H7 (cell line): Measurements from ENCODE around the gene KCNF1. TPM values are rescaled to one million over a fixed set of nuclear protein-coding genes. Genes with fewer than 3 reads are reported as not detected.
"Not testable (repeated sequence)": the region's sequence is repeated elsewhere in the genome, so short reads cannot be mapped to it uniquely, and the experiment has no call there.

Experiments
- DNase-seq: peaks from one replicate; pipeline ENCODE4 v3.0.0; 2012
- H3K27me3 ChIP-seq: 2 replicates; pipeline ENCODE4 v1.6.0; 2011; ENCODE audit warnings: mild to moderate bottlenecking, low read length; ENCODE audit not compliant: control insufficient read depth, insufficient read depth
- H3K36me3 ChIP-seq: replicated peaks from 2 replicates; pipeline ENCODE4 v1.5.1; 2011; ENCODE audit warnings: low read length; ENCODE audit not compliant: control insufficient read depth, insufficient read depth
- H3K4me3 ChIP-seq: 2 replicates; pipeline ENCODE4 v1.5.1; 2011; ENCODE audit warnings: low read depth, mild to moderate bottlenecking, control low read depth, low read length, moderate library complexity; ENCODE audit not compliant: insufficient read depth
- total RNA-seq: library from RNA; depleted of rRNA; stranded (reverse); fragments of >200 nt; shearing (Covaris generic); gene quantifications from 2 replicates; pipeline ENCODE4 v1.2.3, GENCODE V29; 2014

Gene KCNF1
- total RNA-seq, 1 experiment from 2014 or later, result 5.4 TPM

- H3K36me3 ChIP-seq, result no peaks in the 10 kb centered on the region
- no peaks in the 10 kb centered on the region for H3K27me3 ChIP-seq
- no peak for DNase-seq
- no peak overlapping the region for H3K4me3 ChIP-seq
These were observed 35.3 kb downstream of the KCNF1 start for GRCh38 chr2:10947005-10947440.

- no peaks in the 10 kb centered on the region for H3K36me3 ChIP-seq
- no peaks in the 10 kb centered on the region for H3K27me3 ChIP-seq
- H3K4me3 ChIP-seq, result no peak overlapping the region
- DNase-seq, result no peak
These were observed 35.9 kb downstream of the KCNF1 start for GRCh38 chr2:10947446-10948187.

GRCh38 chr2:10948188-10948564, 36.4 kb downstream of the KCNF1 start:
- Histone ChIP-seq H3K4me3 (no peak overlapping the region), H3K36me3 (no peaks in the 10 kb centered on the region), H3K27me3 (no peaks in the 10 kb centered on the region)
- DNase-seq, result no peak

GRCh38 chr2:10948606-10949230, 37.0 kb downstream of the KCNF1 start:
- DNase-seq, result no peak
- H3K4me3 ChIP-seq, result no peak overlapping the region
- no peaks in the 10 kb centered on the region for H3K36me3 ChIP-seq
- H3K27me3 ChIP-seq, result no peaks in the 10 kb centered on the region

GRCh38 chr2:10949835-10950234, 38.1 kb downstream of the KCNF1 start:
- H3K36me3 ChIP-seq, result no peaks in the 10 kb centered on the region
- H3K27me3 ChIP-seq, result no peaks in the 10 kb centered on the region
- H3K4me3 ChIP-seq, result no peak overlapping the region
- no peak for DNase-seq

GRCh38 chr2:10951558-10952414, 40.1 kb downstream of the KCNF1 start:
- no peak for DNase-seq

GRCh38 chr2:10954416-10954815, 42.7 kb downstream of the KCNF1 start:
- no peak for DNase-seq
- no peaks in the 10 kb centered on the region for H3K27me3 ChIP-seq

More at GRCh38 chr2:10951558-10952414, 40.1 kb downstream of the KCNF1 start:
- Histone ChIP-seq H3K4me3 (no peak overlapping the region), H3K27me3 (no peaks in the 10 kb centered on the region), H3K36me3 (no peaks in the 10 kb centered on the region)

GRCh38 chr2:10954856-10955818, 43.4 kb downstream of the KCNF1 start:
- H3K4me3 ChIP-seq, result no peak overlapping the region
- H3K36me3 ChIP-seq, result no peaks in the 10 kb centered on the region
- H3K27me3 ChIP-seq, result no peaks in the 10 kb centered on the region
- DNase-seq, result no peak

More at GRCh38 chr2:10954416-10954815, 42.7 kb downstream of the KCNF1 start:
- Histone ChIP-seq H3K36me3 (no peaks in the 10 kb centered on the region), H3K4me3 (no peak overlapping the region)

GRCh38 chr2:10956006-10956790, 44.5 kb downstream of the KCNF1 start:
- Histone ChIP-seq H3K27me3 (no peaks in the 10 kb centered on the region), H3K36me3 (no peaks in the 10 kb centered on the region), H3K4me3 (no peak overlapping the region)
- DNase-seq, result no peak

GRCh38 chr2:10957391-10957790, 45.7 kb downstream of the KCNF1 start:
- H3K27me3 ChIP-seq, result no peaks in the 10 kb centered on the region; the same call in 1 of the 2 replicates
- no peaks in the 10 kb centered on the region for H3K36me3 ChIP-seq
- DNase-seq, result no peak

GRCh38 chr2:10958452-10958851, 46.7 kb downstream of the KCNF1 start:
- H3K36me3 ChIP-seq, DNase-seq, H3K27me3 ChIP-seq, H3K4me3 ChIP-seq: not testable (repeated sequence)

More at GRCh38 chr2:10957391-10957790, 45.7 kb downstream of the KCNF1 start:
- H3K4me3 ChIP-seq, result no peak overlapping the region

GRCh38 chr2:10960606-10961489, 49.1 kb downstream of the KCNF1 start:
- Histone ChIP-seq H3K36me3 (no peaks in the 10 kb centered on the region), H3K4me3 (no peak overlapping the region), H3K27me3 (no peaks in the 10 kb centered on the region; the same call in 1 of the 2 replicates)
- peak; percentile 66 for DNase-seq
